MCF 10A (cell line): ENCODE results near the gene DPP6. TPM values are rescaled to one million over a fixed set of nuclear protein-coding genes. Genes with fewer than 3 reads are reported as not detected.
A peak's percentile ranks its signal among the peaks of the same experiment; 100 is the strongest.
"Not testable (repeated sequence)": the region's sequence is repeated elsewhere in the genome, so short reads cannot be mapped to it uniquely, and the experiment has no call there.

Source experiments
- BruUV-seq: library from RNA; stranded (reverse); fragments of 400-500 nt; replicated peaks from 2 replicates; lab custom pipeline; 2021; lab: Mats Ljungman, UMichigan
- CTCF ChIA-PET: fragments of 300-600 bp; sonication (Branson Sonifier 250); formaldehyde crosslinking; extraction: SDS; loops from one replicate; lab custom pipeline; 2021; ENCODE audit warnings: antibody characterized with exemption, inconsistent platforms; lab: Yijun Ruan, JAX
- POLR2A ChIA-PET: fragments of 300-600, 350-650 bp; sonication (Branson Sonifier 250); formaldehyde crosslinking; extraction: SDS; loops from one replicate; lab custom pipeline; 2020; ENCODE audit warnings: antibody characterized with exemption, inconsistent platforms; lab: Yijun Ruan, JAX
- DNase-seq: peaks from one replicate; pipeline ENCODE4 v3.0.0-alpha.2; 2018; ENCODE audit not compliant: unreplicated experiment
- H3K27ac Mint-ChIP-seq: one replicate; pipeline ENCODE4 v1.8.0; 2022; ENCODE audit warnings: mild to moderate bottlenecking, low read depth, mixed read lengths; ENCODE audit not compliant: unreplicated experiment
- H3K27me3 Mint-ChIP-seq: one replicate; pipeline ENCODE4 v1.8.0; 2022; ENCODE audit warnings: mixed read lengths; ENCODE audit not compliant: insufficient read depth, unreplicated experiment
- H3K36me3 Mint-ChIP-seq: one replicate; pipeline ENCODE4 v1.8.0; 2022; ENCODE audit warnings: mild to moderate bottlenecking, moderate library complexity, mixed read lengths; ENCODE audit not compliant: insufficient read depth, unreplicated experiment
- H3K4me1 Mint-ChIP-seq: one replicate; pipeline ENCODE4 v1.8.0; 2022; ENCODE audit warnings: mixed read lengths; ENCODE audit not compliant: insufficient read depth, unreplicated experiment
- H3K4me3 Mint-ChIP-seq: one replicate; pipeline ENCODE4 v1.8.0; 2022; ENCODE audit warnings: mild to moderate bottlenecking, moderate library complexity, mixed read lengths; ENCODE audit not compliant: unreplicated experiment
- H3K9me3 Mint-ChIP-seq: one replicate; pipeline ENCODE4 v1.8.0; 2022; ENCODE audit warnings: mixed read lengths; ENCODE audit not compliant: unreplicated experiment
- CTCF ChIP-seq: fragments of 200-600 bp; IDR thresholded peaks from one replicate; pipeline ENCODE4 v1.8.0; 2022; ENCODE audit warnings: antibody characterized with exemption, mild to moderate bottlenecking; ENCODE audit not compliant: unreplicated experiment
- intact Hi-C: fragments of 100-400 bp; cut with micrococcal nuclease; formaldehyde crosslinking; loops from 2 replicates; pipeline ENCODE4 v1.14.1; 2022
- total RNA-seq: library from RNA; stranded (reverse); gene quantifications from 2 replicates; pipeline ENCODE4 v1.2.3, GENCODE V29; 2022

The DPP6 gene
- total RNA-seq, 1 experiment from 2014 or later: not detected

GRCh38 chr7:154060551-154060950, 8.4 kb downstream of the DPP6 start:
- DNase-seq, H3K9me3 Mint-ChIP-seq, H3K4me1 Mint-ChIP-seq, POLR2A ChIA-PET, H3K36me3 Mint-ChIP-seq, BruUV-seq, intact Hi-C loops, H3K27me3 Mint-ChIP-seq, CTCF ChIA-PET, H3K4me3 Mint-ChIP-seq, H3K27ac Mint-ChIP-seq: not testable (repeated sequence)

DNA sequence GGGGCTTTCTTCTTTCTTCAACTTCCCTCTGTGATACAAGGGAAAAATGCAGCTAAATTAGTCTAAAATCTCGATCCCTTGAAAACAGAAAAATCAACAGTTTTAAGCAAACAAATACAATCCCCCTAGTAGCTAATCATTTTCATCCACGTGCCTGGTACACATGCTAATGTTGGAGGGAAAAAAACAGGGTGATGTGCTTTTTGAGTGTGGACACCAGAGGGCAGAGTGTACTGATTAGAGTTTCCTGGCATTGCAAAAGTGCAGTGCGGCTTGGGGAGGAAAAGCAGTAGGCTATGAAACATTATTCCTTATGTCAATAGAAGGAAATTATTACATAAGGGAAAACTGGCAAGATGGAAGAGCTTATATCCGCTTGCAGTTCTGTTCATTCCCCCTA, 19.6 kb downstream of the DPP6 start:
- CTCF ChIA-PET: interaction anchor here (0.6 to 3.2 kb wide), 11 partner anchors 423 to 1946 kb away, joined by 3 to 32 read pairs (median 3); no protein-coding TSS in a partner anchor
- H3K36me3 Mint-ChIP-seq, POLR2A ChIA-PET, H3K27me3 Mint-ChIP-seq, H3K9me3 Mint-ChIP-seq, intact Hi-C loops, H3K27ac Mint-ChIP-seq, DNase-seq, BruUV-seq, H3K4me3 Mint-ChIP-seq, H3K4me1 Mint-ChIP-seq: not testable (repeated sequence)
- peak; percentile 38 for TF ChIP-seq CTCF

DNA sequence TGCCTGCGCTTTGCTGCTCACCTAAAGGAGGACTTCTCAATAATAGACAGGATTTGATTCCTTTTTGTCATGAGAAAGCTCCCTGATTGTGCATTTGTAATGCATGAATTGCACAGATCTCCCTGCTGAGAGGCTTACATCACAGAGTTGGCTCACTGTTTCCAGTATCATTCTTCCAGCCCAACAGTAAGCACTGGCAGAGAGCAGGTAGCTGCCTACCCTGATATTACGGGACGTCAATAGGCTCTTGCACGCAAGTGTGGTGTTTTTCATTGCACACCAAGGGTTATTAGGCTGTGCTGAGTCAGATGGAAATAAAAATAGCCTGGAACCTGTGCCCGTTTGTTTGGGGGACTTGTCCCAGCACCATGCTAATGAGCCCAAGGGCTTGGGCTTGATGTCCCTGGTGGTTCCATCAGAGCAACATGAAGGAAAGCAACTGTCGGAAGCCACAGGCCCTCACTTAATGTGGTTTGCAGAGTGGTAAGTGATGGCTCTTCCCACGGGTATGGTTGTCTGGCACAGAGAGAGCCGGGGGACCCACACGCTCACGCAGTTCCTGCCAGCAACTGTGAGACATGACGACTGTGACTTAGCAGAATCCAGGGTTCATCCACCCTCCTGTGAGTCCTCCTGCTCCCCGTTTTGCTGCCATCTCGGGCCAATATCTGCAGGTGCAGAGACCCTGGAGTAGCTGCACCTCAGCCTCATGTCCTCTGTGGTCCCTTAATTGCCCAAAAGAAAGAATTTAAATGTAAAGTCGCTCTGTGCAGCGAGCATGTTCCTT, 20.4 kb downstream of the DPP6 start:
- H3K4me1 Mint-ChIP-seq, BruUV-seq, H3K9me3 Mint-ChIP-seq, DNase-seq, H3K27me3 Mint-ChIP-seq, H3K27ac Mint-ChIP-seq, H3K36me3 Mint-ChIP-seq, intact Hi-C loops, H3K4me3 Mint-ChIP-seq, POLR2A ChIA-PET: not testable (repeated sequence)
- CTCF ChIA-PET: interaction anchor here (0.7 to 3.2 kb wide), 9 partner anchors 422 to 931 kb away, joined by 3 to 32 read pairs (median 3); no protein-coding TSS in a partner anchor

DNA sequence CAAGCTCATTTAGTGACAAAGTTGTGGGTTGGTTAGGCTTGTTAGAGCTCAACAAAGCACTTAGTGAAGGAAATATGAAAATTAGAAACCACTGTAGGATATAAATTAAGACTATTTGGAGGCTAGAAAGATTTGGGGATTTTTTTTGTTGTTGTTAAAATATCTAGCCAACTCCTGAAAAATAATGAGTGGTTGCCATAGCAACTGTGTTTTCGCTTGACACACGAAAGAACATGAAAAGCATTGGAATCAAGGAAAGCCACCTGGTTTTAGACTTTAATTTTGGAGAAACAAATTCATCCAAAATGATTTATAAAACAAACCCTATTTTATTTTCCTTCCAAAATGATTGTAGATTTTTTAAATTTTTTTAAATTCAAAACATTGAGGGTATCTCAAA, 26.3 kb downstream of the DPP6 start:
- H3K4me3 Mint-ChIP-seq, H3K36me3 Mint-ChIP-seq, POLR2A ChIA-PET, H3K27me3 Mint-ChIP-seq, BruUV-seq, intact Hi-C loops, H3K4me1 Mint-ChIP-seq, H3K27ac Mint-ChIP-seq, CTCF ChIA-PET, DNase-seq, H3K9me3 Mint-ChIP-seq: not testable (repeated sequence)

GRCh38 chr7:154080249-154080648, 28.1 kb downstream of the DPP6 start:
- H3K27me3 Mint-ChIP-seq, H3K9me3 Mint-ChIP-seq, H3K4me3 Mint-ChIP-seq, BruUV-seq, DNase-seq, H3K36me3 Mint-ChIP-seq, CTCF ChIA-PET, intact Hi-C loops, H3K4me1 Mint-ChIP-seq, H3K27ac Mint-ChIP-seq, POLR2A ChIA-PET: not testable (repeated sequence)

- DNase-seq, H3K36me3 Mint-ChIP-seq, H3K4me3 Mint-ChIP-seq, H3K27ac Mint-ChIP-seq, POLR2A ChIA-PET, CTCF ChIA-PET, H3K27me3 Mint-ChIP-seq, intact Hi-C loops, BruUV-seq, H3K4me1 Mint-ChIP-seq: not testable (repeated sequence)
- peaks cover 16% of the 10 kb centered on the region for H3K9me3 Mint-ChIP-seq
These were observed 35.0 kb downstream of the DPP6 start for GRCh38 chr7:154087037-154087725.

DNA sequence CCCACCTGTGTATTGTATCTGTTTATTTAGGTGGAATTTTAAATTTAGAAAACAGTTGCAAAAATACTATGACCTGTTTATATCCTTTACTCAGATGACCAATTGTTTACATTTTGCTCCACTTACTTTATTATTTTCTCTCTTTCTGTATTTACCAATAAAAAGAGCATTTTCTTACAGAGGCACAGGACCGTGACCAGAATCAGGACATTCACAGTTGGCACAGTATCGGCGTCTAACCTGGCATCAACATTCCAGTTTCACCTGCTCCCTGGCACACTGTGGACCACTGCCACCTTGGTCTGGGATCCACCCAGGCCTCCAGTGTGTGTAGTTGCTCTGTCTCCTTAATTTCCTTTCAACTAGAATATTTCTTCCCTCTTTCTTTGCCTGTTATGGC, 39.9 kb downstream of the DPP6 start:
- CTCF ChIA-PET, POLR2A ChIA-PET, BruUV-seq, H3K4me3 Mint-ChIP-seq, H3K27ac Mint-ChIP-seq, H3K9me3 Mint-ChIP-seq, intact Hi-C loops, H3K4me1 Mint-ChIP-seq, H3K36me3 Mint-ChIP-seq, DNase-seq, H3K27me3 Mint-ChIP-seq: not testable (repeated sequence)

- H3K4me1 Mint-ChIP-seq, H3K9me3 Mint-ChIP-seq, H3K36me3 Mint-ChIP-seq, H3K27me3 Mint-ChIP-seq, intact Hi-C loops, BruUV-seq, H3K4me3 Mint-ChIP-seq, DNase-seq, H3K27ac Mint-ChIP-seq, CTCF ChIA-PET, POLR2A ChIA-PET: not testable (repeated sequence)
These were observed 43.0 kb downstream of the DPP6 start for GRCh38 chr7:154095201-154095600.
